ENCODE measurements around the gene ATP6V0B. TPM values are rescaled to one million over a fixed set of nuclear protein-coding genes. Genes with fewer than 3 reads are reported as not detected.
A peak's percentile ranks its signal among the peaks of the same experiment; 100 is the strongest.

The ATP6V0B gene
- total and polyA plus RNA-seq, 2 of the 13 experiments (the other 11 are each of a cell fraction or from before 2014, with no cell fraction given), result 157 to 161 TPM

DNA sequence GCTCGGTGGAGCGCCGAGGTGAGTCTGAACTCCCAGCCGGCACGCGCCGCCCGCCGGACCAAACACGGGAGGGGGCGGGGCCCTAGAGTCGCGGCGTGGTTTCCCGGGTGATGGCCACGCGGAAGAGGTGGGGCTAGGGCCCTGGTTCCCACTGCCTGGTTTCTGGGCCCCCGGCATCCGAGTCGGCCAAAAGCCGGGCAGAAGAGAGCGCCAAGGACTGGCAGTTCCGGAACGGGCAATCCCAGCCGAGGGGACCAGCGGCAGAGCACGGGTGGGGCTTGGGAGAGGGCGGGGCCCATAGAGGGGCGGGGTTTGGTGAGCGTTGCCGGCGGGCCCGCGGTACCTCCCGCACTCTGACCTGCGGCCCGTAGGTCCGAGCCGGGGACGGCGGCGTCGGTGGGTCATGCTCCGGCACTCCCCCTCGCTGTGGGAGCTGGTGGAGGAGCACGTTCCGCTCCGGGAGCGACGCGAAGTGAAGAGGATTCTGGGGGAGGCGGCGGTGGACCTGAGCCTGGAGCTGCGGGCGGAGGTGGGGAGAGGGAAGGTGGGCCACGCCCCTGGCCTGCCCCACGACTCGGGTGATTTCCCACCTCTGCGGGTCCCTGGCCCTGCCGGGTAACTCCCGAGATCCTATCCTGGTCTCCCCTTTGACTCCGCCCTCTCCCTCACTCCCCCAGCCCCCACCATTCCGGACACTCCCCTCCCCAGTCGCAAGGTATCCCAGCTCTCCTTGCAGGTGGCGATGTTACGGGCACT is 16.9 kb downstream of the ATP6V0B start, which contains the start of gene CCDC24 (continued):
- TF ChIP-seq ZNF646 (CRISPR knock-in tag; IDR thresholded peaks at IDR 0.05) (no peak; the same call in 1 of the 2 replicates), JUN (CRISPR knock-in tag; IDR thresholded peaks at IDR 0.05) (0 out of 2 replicates have a peak, but pooled peaks have one; percentile 35), ZNF576 (CRISPR knock-in tag; IDR thresholded peaks at IDR 0.05) (no peak), TAF1 (CRISPR knock-in tag; IDR thresholded peaks at IDR 0.05) (peak; percentile 40; the same call in 1 of the 2 replicates), ZNF598 (CRISPR knock-in tag; IDR thresholded peaks at IDR 0.05; ENCODE audit: borderline replicate concordance) (peak; percentile 28; the same call in 1 of the 2 replicates), ETV5 (CRISPR knock-in tag; IDR thresholded peaks at IDR 0.05; ENCODE audit: borderline replicate concordance) (peak; percentile 30; the same call in 1 of the 2 replicates), EZH2 (conservative IDR thresholded peaks at IDR 0.05; ENCODE audit: low read depth, low read length) (no peak), ZNF530 (CRISPR knock-in tag; IDR thresholded peaks at IDR 0.05; ENCODE audit: low read depth) (no peak), SIX4 (CRISPR knock-in tag; IDR thresholded peaks at IDR 0.05) (no peak; the same call in 1 of the 2 replicates), ZNF691 (CRISPR knock-in tag; IDR thresholded peaks at IDR 0.05; ENCODE audit: borderline replicate concordance, low read depth) (peak; percentile 3; the same call in 1 of the 2 replicates), MTA1 (CRISPR knock-in tag; IDR thresholded peaks at IDR 0.05; ENCODE audit: borderline replicate concordance) (peak; percentile 47; the same call in 1 of the 2 replicates), ESRRA (CRISPR knock-in tag; IDR thresholded peaks at IDR 0.05; ENCODE audit: low read depth) (peak; percentile 38; the same call in 1 of the 2 replicates), MXD3 (CRISPR knock-in tag; IDR thresholded peaks at IDR 0.05) (no peak), PLRG1 (conservative IDR thresholded peaks at IDR 0.05) (no peak), ZNF547 (CRISPR knock-in tag; IDR thresholded peaks at IDR 0.05) (peak; percentile 75; the same call in 1 of the 2 replicates)
- TF ChIP-seq, protein P1, sequence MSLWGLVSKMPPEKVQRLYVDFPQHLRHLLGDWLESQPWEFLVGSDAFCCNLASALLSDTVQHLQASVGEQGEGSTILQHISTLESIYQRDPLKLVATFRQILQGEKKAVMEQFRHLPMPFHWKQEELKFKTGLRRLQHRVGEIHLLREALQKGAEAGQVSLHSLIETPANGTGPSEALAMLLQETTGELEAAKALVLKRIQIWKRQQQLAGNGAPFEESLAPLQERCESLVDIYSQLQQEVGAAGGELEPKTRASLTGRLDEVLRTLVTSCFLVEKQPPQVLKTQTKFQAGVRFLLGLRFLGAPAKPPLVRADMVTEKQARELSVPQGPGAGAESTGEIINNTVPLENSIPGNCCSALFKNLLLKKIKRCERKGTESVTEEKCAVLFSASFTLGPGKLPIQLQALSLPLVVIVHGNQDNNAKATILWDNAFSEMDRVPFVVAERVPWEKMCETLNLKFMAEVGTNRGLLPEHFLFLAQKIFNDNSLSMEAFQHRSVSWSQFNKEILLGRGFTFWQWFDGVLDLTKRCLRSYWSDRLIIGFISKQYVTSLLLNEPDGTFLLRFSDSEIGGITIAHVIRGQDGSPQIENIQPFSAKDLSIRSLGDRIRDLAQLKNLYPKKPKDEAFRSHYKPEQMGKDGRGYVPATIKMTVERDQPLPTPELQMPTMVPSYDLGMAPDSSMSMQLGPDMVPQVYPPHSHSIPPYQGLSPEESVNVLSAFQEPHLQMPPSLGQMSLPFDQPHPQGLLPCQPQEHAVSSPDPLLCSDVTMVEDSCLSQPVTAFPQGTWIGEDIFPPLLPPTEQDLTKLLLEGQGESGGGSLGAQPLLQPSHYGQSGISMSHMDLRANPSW (CRISPR knock-in tag; IDR thresholded peaks at IDR 0.05; ENCODE audit: borderline replicate concordance), result no peak

All from HepG2 (cell line).